ENCODE results near the gene DDX10.

DDX10 gene

DNA sequence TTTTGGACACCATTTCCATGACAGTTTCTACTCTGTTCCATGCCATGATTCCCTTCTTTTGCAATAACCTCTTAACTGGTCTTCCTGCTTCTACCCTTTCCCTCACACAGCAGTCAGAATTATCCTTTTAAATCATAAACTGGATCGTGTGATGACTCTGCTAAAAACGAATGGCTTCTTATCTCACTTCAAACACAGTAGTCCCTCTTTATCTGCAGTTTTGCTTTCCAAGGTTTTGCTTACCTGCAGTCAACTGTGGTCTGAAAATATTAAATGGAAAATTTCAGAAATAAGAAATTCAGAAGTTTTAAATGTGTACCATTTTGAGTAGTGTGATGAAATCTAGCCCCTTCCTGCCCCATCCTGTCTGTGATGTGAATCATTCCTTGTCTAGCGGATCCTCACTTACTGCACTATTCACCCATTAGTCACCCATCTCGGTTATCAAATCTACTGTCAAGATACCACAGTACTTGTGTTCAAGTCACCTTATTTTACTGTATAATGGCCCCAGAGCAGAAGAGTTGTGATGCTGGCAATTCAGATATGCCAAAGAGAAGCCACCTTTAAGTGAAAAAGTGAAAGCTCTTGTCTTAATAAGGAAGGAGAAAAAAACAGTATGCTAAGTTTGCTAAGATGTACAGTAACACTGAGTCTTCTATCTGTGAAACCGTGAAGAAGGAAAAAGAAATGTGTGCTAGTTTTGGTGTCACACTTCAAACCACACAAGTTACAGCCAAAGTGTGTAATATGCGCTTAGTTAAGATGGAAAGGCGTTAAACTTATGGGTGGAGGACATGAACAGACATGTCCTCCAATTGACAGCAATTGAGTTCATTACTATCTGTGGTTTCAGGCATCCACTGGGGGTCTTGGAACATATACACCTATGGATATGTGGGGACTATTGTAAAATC lies 283.0 kb downstream of the DDX10 start:
- DNase-seq: peak in 1 of 2 experiments; percentile 66

DNA sequence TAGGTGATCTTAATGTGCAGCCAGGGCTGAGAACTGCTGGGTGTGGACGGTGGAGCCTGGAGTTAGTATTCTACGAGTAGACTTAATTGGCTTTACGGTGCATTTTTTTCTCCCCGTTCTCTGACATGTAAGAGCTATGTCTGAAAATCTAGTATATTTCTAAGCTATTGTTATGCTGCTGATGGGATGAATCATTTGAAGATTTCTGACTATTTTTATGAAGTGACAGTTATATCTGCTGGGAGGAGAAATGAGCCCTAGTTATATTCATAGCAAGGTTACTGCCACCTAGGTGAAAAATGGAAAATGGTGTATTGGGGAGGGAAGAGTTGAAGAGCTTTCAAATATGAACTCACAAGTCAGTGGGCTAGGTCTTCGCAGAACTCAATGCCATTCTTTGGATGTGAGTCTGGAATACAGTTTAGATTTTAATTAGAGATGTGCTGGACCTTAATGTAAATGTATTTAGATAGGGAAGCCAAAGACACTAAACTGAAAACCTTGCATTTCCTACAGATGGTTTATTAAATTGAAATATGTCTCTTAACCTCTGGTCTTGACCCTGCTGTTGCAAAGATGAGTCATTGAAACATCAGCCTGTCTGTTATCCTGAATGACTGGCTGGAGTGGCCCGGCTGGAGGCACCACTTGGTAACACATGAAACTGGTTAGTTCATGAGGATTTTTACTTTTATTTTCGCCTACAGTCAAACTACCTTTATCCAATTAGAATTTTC lies 293.7 kb downstream of the DDX10 start:
- peak in 1 of 2 experiments; percentile 59 for DNase-seq

DNA sequence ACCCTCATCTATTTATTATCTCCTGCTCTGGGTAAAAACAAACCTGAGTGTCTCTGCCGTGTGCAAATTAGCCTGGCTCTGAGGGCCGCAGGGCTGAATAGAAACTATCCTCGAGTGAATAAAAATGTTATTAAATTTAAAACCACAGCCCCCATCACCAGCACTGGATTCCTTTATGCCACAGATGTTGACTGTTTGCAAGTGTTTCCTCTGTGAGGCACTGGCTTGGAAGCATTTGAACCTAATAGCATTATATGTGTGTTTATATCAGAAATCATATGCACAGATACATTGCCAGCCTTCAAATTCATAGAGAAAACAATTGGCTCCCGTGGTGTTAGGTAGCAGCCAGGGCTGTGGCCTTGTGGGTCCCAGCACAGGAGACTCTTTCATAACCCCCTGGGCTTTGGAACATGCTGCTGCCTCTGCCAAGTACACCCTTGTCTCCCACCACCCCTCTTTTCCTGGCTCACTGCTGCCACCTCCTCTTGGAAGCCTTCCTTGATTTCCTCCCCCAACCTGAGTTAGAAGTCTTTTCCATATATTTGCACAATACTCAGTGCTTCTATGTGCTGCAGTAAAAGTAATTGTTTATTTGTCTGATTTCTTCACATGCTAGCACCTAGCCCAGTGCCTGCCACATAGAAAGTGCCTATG lies 294.4 kb downstream of the DDX10 start:
- DNase-seq: no peak

DNA sequence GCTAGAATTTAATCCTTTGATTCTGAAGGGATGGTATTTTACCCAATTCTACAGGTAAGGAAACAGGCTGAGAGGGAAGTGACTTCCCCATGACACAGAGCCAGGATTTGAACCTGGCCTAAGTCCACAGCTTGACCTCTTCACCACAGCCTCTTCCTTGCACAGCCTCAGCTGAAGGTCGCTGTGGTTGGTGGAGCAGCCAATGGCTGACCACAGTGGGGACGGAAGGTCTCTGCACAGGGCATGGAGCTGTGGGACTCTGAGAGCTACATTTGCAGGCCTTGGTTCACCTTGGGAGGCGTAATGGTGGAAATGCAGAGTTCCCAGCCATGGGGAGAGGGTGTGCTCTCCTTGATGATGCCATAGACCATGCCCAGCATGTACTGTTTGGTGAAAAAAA lies 295.0 kb downstream of the DDX10 start:
- DNase-seq: no peak

DNA sequence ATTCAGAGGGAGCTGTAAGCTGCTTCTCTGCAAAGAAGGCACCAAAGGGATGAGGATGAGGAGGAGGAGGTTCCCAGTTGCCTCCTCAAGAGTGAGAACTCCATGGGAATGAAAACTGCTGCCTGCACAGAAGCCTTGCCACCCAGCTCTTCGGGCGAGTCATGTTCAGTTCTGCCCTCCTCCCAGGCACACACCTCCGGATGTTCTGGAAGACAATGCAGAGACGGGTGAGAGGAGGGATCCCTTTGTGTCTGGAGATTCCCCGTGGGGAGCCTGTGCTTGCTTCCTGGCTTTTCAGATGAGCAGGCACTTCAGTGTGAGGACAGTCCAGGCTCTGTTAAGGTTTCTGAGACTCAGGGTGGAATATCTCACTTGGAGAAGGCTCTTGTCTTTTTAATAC lies 295.6 kb downstream of the DDX10 start:
- no peak for DNase-seq

DNA sequence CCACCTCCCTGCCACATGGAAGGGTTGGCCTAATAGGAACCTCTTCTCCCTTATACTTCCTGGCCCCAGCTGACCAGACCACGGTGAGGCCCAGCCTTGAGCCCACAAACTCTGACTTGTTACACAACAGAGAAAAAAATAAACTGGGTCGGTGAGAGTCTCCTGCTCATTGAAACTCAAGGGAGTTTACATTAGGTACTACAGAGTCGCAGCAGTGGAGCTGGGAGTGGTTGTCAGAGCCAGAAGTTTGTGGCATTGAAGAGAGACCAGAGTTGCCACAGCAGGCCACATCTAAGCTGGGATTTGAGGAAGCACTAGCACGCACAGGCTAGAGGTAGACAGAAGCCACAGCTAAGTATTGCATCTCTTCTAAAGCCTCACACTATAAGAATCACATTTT lies 296.2 kb downstream of the DDX10 start:
- no peak for DNase-seq

DNA sequence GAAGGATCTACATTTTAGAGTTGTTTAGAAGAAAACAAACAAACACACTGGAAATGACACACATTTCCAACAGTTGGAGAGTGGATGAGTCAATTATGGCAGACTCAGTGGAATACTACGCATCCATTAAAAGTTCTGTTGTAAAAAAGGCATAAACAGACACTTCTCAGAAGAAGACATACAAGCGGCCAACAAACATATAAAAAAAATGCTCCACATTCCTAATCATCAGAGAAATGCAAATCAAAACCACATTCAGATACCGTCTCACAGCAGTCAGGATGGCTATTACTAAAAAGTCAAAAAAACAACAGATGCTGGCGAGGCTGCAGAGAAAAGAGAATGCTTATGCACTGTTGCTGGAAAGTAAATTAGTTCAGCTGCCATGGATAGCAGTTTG lies 298.2 kb downstream of the DDX10 start:
- DNase-seq: no peak

DNA sequence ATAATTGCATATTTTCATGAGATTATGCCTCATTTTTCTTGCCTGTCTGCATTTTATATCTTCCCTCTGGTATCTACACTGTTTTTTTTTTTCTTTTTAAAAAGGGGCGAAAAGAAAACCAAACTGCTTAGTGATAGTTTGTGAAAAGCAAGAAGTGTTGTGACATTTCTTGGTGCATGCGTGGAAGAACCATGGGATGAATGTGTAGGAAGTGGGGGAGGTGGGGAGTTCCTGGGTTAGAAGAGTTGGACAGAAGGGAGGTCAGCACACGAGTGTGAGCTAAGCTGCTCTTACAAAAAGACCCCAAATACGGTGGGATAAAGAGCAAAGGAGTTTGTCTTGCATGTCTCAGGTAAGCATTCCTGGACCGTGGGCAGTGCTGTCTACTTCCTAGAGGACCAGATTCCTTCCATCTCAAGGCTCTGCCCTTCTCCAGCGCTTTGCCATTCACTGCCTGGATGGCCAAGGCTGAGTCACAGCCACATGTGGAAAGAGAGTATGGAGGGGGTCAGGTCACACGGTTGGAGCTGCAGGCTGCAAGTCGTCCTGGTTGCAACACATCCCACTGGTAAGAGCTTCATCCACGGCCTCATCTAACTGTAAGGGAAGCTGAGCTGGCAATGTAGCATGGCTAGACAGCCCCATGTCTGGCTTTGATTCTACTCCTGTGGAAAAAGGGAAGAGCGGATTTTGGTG lies 300.6 kb downstream of the DDX10 start:
- DNase-seq: no peak

DNA sequence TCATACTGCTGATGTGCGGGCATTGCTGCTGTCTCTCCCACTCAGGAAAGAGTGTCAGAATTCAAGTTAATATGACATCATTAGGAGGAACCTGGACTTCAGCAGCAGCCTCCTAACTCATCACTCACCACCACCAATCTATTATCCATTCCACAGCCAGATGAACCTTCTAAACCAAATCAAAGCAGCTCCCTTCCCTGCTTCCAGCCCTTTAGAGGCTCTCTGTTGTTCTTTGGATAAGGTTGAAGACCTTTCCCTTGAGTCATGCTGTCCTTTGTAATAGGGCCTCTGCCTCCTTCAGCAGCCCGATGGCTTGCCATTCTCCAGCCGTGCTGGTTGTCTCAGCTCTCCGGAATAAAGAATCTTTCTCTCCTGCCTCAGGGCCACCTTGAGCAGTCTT lies 301.3 kb downstream of the DDX10 start:
- no peak for DNase-seq

DNA sequence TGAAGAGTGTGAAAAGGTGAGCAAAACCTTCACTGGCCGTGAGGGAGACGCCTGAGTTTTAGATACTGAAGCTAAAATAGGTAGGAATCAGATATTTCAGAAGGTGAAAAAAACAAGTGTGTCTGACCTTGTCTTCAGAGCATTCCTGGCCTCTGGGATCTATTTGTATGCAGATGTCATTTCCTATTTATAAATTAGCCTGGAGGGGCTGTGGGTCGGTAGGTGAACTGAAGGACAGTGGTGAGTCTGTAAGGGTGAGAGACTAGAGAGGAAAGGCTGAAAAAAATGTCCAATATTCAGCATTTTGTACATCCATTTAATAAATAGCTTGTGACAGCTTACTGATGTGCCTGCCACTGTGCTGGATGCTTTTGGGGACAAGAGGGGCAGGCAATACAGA lies 302.1 kb downstream of the DDX10 start:
- DNase-seq: no peak

DNA sequence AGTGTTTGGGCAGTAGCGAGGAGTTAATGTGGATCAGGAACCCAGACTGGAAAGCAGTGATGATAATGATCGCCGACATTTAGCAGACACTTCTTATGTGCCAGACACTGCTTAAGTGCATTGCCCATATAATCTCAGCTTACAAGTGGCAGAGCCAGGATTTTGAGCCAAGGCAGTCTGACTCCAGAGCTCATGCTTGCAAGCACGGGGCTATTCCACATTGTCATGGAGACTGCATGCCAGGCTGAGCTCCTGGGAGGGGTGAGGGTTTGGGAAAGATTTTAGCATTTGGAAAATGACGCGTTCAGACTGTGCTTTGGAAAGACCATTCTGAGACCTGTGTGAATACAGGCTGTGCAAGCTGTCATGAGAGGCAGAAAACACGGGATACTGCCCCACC lies 302.7 kb downstream of the DDX10 start:
- DNase-seq: no peak

DNA sequence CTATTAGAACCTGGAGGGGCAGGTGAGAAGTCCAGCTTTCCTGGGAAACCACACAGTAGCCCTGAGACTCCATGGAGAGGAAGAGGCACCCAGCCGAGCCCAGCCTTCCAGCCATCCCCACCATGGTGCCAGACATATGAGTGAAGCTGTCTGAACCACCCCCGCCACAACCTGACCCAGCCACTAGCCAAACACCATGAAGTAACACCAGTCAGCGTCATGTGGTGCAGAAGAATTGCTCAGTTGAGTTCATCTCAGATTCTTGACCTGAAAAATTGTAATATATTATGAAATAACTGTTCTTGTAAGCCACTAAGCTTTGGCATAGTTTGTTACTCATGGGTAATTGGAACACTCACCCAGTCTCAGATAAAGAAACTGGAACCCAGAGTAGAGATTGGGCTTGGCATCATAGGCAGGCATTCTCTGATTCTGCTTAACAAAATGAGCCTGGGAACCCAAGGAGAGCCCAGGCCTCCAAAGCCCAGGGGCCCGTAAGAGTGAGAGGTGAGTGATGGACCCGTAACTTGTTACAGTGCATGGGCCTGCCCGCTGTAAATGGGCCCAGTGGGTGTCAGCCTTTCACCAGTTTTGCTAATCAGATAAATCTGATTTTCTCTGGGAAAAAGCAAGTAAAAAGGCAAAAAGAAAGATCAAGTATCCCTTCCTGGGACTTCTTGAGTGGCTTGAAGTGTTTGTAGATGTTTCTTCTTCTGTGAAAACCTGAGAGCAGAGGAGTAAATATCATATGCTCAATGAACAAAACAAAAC lies 305.5 kb downstream of the DDX10 start:
- DNase-seq: no peak

DNA sequence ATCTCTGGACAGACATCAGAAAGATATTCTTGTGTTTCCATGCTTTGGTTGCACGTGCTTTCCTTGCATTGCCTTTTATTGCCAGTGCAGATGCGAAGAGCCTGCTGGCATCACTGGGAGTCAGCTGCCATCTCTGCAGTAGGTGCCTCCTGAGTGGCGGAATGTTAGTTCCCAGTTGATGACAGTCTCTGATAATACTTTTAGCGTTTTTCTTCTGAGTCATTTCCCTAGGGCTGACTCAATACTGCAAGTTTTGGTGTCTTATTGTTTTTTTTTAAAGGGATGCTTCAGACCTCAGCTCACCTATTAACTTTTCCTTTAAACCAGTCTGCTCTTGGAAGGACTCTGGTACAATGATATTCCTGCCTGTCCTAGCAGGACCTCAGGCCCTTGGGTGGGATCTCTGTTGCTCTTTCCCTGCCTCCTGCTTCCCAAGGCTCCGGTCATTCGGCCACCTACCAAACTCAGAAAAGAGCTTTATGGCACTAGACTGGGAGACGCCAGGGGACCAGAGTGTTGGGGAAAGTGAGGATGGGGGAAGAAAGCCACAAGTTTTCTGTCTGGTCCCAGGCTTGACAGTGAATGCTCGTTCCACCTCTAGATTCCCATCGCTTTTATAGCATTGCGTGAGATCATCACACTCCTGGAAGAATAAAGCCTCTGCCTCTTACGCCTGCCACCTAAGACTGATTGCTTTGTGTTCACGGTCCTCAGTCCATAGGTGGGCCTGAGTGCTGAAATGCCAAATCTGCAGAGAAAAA lies 308.7 kb downstream of the DDX10 start:
- peak; percentile 92 to 97 for DNase-seq

DNA sequence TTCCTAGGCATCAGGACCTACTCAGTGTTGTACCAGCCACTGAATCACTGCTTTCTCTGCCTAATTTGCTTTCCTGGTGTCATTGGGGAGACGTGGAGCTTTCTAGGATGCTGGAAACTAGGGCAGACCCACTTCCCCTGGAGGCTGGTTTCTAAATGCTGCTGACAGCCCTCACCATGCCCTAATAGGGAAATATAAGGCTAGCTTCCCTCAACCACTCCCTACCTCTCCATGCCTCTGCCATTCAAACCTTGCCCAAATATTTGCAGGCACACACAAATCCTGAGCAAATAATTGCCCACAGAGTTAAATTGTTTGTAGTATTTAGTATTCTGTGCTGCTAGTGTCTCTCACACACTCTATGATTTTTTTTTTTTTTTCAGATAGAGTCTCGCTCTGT lies 310.2 kb downstream of the DDX10 start:
- no peak for DNase-seq

DNA sequence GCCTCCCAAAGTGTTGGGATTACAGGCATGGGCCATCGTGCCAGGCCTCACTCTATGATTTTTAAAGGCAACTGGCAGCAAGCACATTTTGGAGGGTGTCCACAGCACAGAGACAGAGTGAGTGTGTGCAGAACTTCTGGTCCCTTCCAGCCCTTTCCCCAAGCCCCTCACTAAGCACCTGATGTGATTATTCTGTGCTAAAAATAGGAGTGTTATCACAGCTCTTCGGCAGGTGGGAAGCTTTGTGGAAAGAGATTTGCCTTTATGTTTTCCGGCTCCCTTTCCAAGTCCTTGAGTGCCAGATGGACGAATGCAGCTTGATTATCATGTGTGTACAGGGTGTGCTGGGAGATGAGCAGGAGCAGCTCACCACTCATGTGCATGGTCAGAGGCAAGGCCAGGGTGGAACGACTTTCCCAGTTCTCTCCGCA lies 310.8 kb downstream of the DDX10 start:
- DNase-seq: no peak

DNA sequence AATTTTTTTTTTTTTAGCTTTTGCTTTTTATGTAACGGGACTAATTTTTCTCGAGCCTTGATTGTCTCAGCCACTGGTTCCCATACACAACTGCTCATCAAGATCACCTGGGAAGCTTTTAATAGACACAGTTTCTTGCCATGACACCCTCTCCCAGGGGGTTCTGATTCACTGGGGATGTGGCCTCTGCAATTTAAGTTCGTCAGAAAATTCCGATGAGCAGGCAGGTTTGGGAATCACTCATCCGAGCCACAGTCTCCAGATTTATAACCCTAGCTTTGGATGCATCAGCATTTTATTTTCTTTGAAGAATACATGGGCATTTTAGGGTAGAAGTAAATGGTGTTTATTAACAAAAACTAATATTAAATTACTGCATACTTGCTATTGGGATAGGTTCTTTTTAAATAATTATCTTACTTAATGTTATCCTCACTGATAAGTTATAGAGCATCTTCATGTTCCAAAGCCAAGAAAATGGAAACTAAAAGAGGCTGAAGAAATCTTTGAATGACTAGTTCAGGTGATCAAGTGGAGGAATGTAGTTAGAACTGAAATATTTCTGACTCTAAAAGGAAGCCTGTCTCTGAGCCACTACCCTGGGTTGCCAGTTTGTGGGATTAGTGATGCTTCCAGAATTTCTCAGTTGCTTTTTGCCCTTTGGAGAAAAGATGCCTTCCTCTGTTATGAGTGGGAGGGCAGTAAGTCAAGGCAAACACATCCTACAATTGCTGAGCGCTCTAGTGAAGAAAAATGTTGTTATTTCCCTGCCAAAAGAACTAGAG lies 319.0 kb downstream of the DDX10 start:
- DNase-seq: no peak

DNA sequence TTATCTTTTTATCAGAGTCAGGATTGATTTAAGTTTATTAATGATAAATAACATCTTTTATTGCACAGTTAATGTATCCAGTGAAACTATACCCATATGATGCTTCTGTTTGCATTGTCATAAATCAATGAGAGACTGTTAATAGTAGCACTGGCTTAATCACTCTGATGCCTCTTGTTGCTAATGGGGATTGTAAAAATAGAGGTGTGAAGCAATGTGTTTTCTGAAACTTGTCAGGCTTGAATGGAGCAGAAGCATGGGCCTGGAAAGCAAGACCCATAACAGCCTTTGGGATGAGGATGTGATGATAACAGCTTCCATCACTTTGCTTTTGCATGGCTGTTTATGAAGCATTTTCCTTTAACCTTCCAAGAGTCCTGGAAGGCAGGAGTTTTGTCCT lies 319.7 kb downstream of the DDX10 start:
- DNase-seq: no peak

DNA sequence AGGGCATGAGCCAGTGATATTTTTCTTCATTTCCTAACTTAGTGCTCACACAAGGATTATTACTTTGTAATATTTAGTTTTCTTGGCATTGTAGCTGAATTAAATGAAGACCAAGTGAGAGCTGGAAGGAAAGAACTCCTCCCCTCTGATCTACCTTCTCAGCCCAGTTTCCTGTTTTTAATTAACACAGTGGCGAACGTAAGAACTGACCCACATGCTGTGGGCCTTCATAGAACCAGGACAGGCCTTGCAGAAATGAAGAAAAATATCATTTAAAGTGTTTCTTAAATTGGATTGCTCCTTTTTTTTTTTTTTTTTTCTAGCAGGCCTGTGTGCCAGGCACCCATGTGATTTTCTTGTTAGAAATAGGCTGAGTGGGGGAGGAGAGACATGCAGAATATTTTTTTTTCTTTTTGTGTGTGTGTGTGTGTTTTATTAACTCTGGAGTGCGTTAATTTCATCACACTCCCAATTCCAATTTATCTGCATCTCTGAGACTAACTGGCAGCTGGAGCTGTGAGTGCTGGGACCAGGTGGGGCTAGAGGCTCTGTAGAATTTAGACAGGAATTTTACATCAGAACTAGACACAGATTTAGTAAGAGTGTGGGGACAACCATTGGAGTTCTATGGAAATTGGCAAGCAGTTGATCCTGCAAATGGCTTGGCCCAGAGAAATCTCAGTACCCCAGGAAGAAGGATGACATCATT lies 320.5 kb downstream of the DDX10 start:
- no peak for DNase-seq

DNA sequence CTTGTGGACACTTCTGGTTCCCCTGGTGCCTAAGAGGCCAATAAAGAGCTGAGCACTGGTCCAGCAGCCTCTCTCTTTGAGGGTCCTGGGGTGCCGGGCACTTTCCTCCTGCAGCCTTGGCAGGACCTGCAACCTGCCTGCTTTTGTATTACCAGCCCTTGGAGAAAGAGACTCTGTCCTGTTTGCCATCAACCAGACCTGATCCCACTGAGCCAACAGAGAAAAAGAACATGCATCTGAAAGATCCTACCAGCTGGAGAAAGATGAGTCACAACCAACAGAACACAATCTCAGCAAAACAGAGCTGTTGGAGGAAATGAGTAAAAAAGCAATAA lies 321.0 kb downstream of the DDX10 start:
- no peak for DNase-seq
